MCF 10A (cell line): ENCODE results near the gene FGD5. TPM values are rescaled to one million over a fixed set of nuclear protein-coding genes. Genes with fewer than 3 reads are reported as not detected.

Source experiments
- BruUV-seq: library from RNA; stranded (reverse); fragments of 400-500 nt; replicated peaks from 2 replicates; lab custom pipeline; 2021; lab: Mats Ljungman, UMichigan
- CTCF ChIA-PET: fragments of 300-600 bp; sonication (Branson Sonifier 250); formaldehyde crosslinking; extraction: SDS; loops from one replicate; lab custom pipeline; 2021; ENCODE audit warnings: antibody characterized with exemption, inconsistent platforms; lab: Yijun Ruan, JAX
- POLR2A ChIA-PET: fragments of 300-600, 350-650 bp; sonication (Branson Sonifier 250); formaldehyde crosslinking; extraction: SDS; loops from one replicate; lab custom pipeline; 2020; ENCODE audit warnings: antibody characterized with exemption, inconsistent platforms; lab: Yijun Ruan, JAX
- DNase-seq: peaks from one replicate; pipeline ENCODE4 v3.0.0-alpha.2; 2018; ENCODE audit not compliant: unreplicated experiment
- H3K27ac Mint-ChIP-seq: one replicate; pipeline ENCODE4 v1.8.0; 2022; ENCODE audit warnings: mild to moderate bottlenecking, low read depth, mixed read lengths; ENCODE audit not compliant: unreplicated experiment
- H3K27me3 Mint-ChIP-seq: one replicate; pipeline ENCODE4 v1.8.0; 2022; ENCODE audit warnings: mixed read lengths; ENCODE audit not compliant: insufficient read depth, unreplicated experiment
- H3K36me3 Mint-ChIP-seq: one replicate; pipeline ENCODE4 v1.8.0; 2022; ENCODE audit warnings: mild to moderate bottlenecking, moderate library complexity, mixed read lengths; ENCODE audit not compliant: insufficient read depth, unreplicated experiment
- H3K4me1 Mint-ChIP-seq: one replicate; pipeline ENCODE4 v1.8.0; 2022; ENCODE audit warnings: mixed read lengths; ENCODE audit not compliant: insufficient read depth, unreplicated experiment
- H3K4me3 Mint-ChIP-seq: one replicate; pipeline ENCODE4 v1.8.0; 2022; ENCODE audit warnings: mild to moderate bottlenecking, moderate library complexity, mixed read lengths; ENCODE audit not compliant: unreplicated experiment
- H3K9me3 Mint-ChIP-seq: one replicate; pipeline ENCODE4 v1.8.0; 2022; ENCODE audit warnings: mixed read lengths; ENCODE audit not compliant: unreplicated experiment
- CTCF ChIP-seq: fragments of 200-600 bp; IDR thresholded peaks from one replicate; pipeline ENCODE4 v1.8.0; 2022; ENCODE audit warnings: antibody characterized with exemption, mild to moderate bottlenecking; ENCODE audit not compliant: unreplicated experiment
- intact Hi-C: fragments of 100-400 bp; cut with micrococcal nuclease; formaldehyde crosslinking; loops from 2 replicates; pipeline ENCODE4 v1.14.1; 2022
- total RNA-seq: library from RNA; stranded (reverse); gene quantifications from 2 replicates; pipeline ENCODE4 v1.2.3, GENCODE V29; 2022

The FGD5 gene
- total RNA-seq, 1 experiment from 2014 or later, result not detected

DNA sequence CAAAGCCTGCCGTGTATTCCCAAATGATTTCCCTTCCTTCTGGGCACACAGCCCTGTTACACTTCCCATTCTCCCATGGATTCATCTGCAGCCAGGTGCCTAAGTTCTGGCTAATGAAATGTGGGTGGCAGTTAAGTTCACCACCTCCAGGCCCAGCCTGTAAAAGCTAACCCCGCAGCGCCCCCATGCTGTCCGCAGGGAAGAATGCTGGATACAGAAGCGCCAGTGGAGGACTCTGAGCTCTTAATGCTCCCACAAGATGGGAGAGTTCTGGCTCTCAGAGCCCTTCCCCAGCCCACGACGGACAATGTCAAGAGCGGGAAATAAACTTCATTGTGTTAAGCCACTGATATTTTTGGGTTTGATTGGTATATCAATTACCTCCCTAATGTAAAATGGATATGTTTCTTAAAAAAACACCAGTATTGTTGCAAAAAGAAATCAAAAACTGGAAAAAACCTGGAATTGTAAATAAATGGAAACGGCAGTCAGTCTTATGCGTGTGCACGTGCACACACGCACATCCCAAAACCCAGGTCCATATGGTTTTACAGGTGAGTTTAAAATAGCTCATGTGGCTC, 37.7 kb upstream of the FGD5 start:
- H3K4me1 Mint-ChIP-seq, result no peaks in the 10 kb centered on the region
- intact Hi-C loops, result loop anchor here (5.0 to 10.0 kb wide), 2 partner anchors 149 to 276 kb away; no protein-coding TSS in a partner anchor
- no peak overlapping the region for H3K4me3 Mint-ChIP-seq
- peaks cover 9% of the 10 kb centered on the region for H3K27me3 Mint-ChIP-seq
- no peaks in the 10 kb centered on the region for H3K36me3 Mint-ChIP-seq
- TF ChIP-seq CTCF, result peak; percentile 10
- peak; percentile 38 for DNase-seq
- H3K9me3 Mint-ChIP-seq, result peaks cover 15% of the 10 kb centered on the region
- CTCF ChIA-PET, result interaction anchor here (0.7 to 1.3 kb wide), 2 partner anchors 142 to 146 kb away, joined by 3 to 6 read pairs; no protein-coding TSS in a partner anchor
- BruUV-seq, result no TSS peak
- H3K27ac Mint-ChIP-seq, result no peak overlapping the region
- POLR2A ChIA-PET, result interaction anchor here (0.6 kb wide), 1 partner anchor 655 kb away, joined by 3 read pairs; no protein-coding TSS in a partner anchor

DNA sequence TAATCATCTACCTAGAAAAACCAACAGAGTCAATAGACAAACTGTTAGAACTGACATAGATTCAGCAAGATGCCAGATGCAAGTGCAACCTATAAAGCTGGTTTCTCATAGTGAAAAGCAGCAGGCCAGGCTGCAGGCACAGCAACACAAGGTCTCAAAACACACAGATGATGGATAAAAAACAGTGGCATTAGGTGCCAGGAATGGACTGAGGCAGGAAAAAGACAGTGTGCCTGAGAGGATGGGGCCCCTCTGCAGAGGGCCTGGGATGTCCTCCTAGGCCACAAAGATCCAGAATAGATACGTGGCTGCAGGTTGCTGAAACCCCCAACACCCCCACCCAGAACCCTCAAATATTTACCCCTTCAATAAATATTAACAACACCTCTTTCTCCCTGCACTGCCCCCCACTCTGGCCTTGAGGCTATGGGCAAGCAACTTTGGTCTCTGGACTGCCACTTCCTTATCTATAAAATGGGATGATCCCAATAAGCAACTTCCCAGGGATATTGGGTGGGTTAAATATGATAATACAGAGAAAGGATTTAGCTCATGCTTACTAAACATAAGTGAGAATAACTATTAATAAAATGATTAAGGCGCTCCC, 35.2 kb upstream of the FGD5 start:
- ChIA-PET CTCF (interaction anchor here (0.6 to 1.3 kb wide), 2 partner anchors 106 to 213 kb away, joined by 3 read pairs; no protein-coding TSS in a partner anchor), POLR2A (no interaction called here)
- Mint-ChIP-seq H3K4me1 (no peaks in the 10 kb centered on the region), H3K27ac (no peak overlapping the region), H3K27me3 (peaks cover 25% of the 10 kb centered on the region), H3K36me3 (no peaks in the 10 kb centered on the region), H3K9me3 (peaks cover 12% of the 10 kb centered on the region), H3K4me3 (no peak overlapping the region)
- no peak for TF ChIP-seq CTCF
- intact Hi-C loops, result loop anchor here (5.0 to 10.0 kb wide), 2 partner anchors 151 to 279 kb away; no protein-coding TSS in a partner anchor
- DNase-seq, result no peak
- BruUV-seq, result no TSS peak

DNA sequence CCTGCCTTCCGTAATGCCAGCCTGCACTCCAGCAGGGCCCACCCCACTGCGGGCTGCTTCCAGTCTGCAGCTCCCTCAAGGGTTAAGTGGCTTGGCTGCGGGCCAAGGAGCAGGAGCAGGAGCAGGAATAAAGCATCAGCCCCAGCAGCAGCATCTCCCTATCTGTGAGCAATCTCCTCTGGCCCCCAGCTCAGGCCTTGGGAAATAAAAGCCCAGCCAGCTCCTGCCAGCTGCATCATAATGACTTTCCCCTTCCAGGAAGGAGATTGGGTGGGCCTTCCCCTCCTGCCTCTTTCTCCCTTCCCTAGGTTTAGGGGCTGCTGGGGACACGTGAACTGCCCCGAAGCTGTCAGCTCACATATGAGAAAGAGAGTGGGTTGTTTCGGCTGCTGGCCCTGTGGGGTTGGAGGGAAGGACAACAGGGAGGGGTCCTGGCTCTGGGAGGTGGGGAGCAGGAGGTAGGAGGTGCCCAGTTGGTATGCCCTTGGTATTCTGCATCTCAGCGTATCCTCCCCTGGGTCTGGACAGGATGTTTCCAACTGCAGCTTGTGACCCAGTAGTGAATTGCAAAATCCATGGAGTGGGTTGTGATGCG, 34.6 kb upstream of the FGD5 start:
- Mint-ChIP-seq H3K9me3 (peaks cover 6% of the 10 kb centered on the region), H3K4me3 (no peak overlapping the region), H3K27me3 (peaks cover 31% of the 10 kb centered on the region), H3K27ac (no peak overlapping the region), H3K36me3 (no peaks in the 10 kb centered on the region), H3K4me1 (no peaks in the 10 kb centered on the region)
- no peak for DNase-seq
- intact Hi-C loops, result loop anchor here (5.0 to 10.0 kb wide), 2 partner anchors 152 to 279 kb away; no protein-coding TSS in a partner anchor
- CTCF ChIA-PET, result interaction anchor here (1.3 kb wide), 1 partner anchor 107 kb away, joined by 3 read pairs; no protein-coding TSS in a partner anchor
- no TSS peak for BruUV-seq
- POLR2A ChIA-PET, result no interaction called here
- TF ChIP-seq CTCF, result no peak
